ENCODE data around the gene LARP1.
"Not testable (repeated sequence)": the region's sequence is repeated elsewhere in the genome, so short reads cannot be mapped to it uniquely, and the experiment has no call there.

The LARP1 gene

DNA sequence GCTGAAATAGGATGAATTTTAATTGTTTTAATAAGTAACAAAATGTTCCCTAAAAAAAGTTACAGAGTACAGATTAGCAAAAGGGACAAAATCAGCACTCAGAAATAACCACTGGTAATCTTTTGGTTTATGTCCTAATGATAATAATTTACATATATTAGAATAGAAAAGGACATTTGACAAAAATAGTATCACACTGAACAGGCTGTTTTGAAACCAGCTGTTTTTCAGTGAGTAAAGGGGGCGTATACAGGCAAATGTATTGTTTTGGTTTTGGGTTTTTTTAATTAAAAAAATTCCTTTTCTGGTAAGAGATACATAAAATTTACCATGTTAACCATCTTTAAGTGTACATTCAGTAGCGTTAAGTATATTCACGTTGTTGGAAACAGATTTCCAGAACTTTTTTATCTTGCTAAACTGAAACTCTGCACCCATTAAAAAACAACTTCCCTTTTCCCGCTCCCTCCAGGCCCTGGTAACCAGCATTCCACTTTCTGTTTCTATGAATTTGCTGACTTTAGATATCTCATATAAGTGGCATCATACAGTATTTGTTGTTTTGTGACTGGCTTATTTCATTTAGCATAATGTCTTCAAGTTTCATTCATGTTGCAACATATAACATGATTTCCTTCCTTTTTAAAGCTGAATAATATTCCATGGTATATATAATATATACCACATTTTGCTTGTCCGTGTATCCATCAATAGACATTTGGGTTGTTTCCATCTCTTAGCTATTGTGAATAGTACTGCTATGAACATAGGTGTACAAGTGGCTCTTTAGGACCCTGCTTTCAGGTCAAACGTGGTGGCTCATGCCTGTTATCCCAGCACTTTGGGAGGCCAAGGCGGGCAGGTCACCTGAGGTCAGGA, 20.6 kb upstream of the LARP1 start:
- ChIA-PET POLR2A (ENCODE audit: low non-redundant PET) (interaction anchor here (0.6 kb wide), 1 partner anchor 211 kb away, joined by 11 read pairs; no protein-coding TSS in a partner anchor), CTCF (interaction anchor here (1.0 kb wide), 1 partner anchor 84 kb away, joined by 5 read pairs; no protein-coding TSS in a partner anchor)
- no peak for DNase-seq (ENCODE audit: low spot score)
- TF ChIP-seq, protein P1, sequence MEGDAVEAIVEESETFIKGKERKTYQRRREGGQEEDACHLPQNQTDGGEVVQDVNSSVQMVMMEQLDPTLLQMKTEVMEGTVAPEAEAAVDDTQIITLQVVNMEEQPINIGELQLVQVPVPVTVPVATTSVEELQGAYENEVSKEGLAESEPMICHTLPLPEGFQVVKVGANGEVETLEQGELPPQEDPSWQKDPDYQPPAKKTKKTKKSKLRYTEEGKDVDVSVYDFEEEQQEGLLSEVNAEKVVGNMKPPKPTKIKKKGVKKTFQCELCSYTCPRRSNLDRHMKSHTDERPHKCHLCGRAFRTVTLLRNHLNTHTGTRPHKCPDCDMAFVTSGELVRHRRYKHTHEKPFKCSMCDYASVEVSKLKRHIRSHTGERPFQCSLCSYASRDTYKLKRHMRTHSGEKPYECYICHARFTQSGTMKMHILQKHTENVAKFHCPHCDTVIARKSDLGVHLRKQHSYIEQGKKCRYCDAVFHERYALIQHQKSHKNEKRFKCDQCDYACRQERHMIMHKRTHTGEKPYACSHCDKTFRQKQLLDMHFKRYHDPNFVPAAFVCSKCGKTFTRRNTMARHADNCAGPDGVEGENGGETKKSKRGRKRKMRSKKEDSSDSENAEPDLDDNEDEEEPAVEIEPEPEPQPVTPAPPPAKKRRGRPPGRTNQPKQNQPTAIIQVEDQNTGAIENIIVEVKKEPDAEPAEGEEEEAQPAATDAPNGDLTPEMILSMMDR (conservative IDR thresholded peaks at IDR 0.05; ENCODE audit: low read depth): no peak
- no peak overlapping the region for H3K27ac ChIP-seq

DNA sequence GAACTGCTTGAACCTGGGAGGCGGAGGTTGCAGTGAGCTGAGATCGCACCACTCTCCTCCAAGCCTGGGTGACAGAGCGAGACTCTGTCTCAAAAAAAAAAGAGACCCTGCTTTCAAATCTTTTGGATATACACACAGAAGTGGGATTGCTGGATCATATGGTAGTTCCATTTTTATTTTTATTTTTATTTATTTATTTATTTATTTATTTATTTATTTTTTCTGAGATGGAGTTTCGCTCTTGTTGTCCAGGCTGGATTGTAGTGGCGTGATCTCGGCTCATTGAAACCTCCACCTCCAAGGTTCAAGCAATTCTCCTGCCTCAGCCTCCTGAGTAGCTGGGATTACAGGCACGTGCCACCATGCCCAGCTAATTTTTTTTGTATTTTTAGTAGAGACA, 19.8 kb upstream of the LARP1 start:
- POLR2A ChIA-PET (ENCODE audit: low non-redundant PET); DNase-seq (ENCODE audit: low spot score); CTCF ChIA-PET; H3K27ac ChIP-seq: not testable (repeated sequence)

DNA sequence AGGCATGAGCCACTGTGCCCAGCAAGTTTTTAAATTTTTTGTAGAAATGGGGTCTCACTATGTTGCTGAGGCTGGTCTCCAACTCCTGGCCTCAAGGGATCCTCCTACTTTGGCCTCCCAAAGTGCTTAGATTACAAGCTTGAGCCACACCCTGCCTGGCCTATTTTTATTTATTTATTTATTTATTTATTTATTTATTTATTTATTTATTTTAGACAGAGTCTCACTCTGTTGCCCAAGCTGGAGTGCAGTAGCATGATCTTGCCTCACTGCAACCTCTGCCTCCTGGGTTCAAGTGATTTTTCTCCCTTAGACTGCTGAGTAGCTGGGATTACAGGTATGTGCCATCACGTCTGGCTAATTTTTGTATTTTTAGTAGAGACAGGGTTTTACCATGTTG, 18.8 kb upstream of the LARP1 start:
- DNase-seq (ENCODE audit: low spot score); CTCF ChIA-PET; POLR2A ChIA-PET (ENCODE audit: low non-redundant PET); H3K27ac ChIP-seq: not testable (repeated sequence)

DNA sequence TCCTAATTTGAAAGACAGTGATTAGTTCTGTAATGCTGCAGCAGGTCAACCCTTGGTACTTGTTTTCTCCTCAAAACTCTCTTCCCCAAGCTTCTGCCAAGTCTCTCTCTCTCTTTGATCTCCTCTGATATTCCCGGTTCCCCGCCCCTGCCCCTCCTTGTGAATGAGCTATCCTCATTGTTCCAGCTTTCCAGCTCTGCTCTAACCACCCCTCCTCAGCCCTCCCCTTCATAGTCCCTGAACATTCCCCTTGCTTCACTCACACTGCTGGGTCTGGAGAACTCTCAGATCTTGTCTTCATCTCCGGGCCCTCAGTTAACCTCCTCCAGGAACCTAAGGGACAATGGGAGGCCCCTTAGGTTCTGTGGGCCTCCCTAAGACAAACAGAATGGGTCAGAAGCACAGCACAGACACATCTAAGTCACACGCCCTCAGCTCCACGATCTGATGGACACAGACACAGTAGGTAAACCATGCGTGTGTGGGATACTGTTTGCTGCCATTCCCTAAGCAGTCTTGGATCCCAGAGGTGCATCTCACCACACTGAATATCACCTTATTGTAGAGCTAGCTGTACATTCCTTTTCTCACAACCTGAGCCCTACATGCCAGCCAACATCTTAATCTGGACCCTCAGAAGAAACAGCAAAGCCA, 17.4 kb upstream of the LARP1 start:
- CTCF ChIA-PET: interaction anchor here (0.6 kb wide), 1 partner anchor 217 kb away, joined by 4 read pairs; no protein-coding TSS in a partner anchor
- TF ChIP-seq, protein P1 (conservative IDR thresholded peaks at IDR 0.05; ENCODE audit: low read depth): no peak
- no peak for DNase-seq (ENCODE audit: low spot score)
- POLR2A ChIA-PET (ENCODE audit: low non-redundant PET): no interaction called here
- no peak overlapping the region for H3K27ac ChIP-seq

DNA sequence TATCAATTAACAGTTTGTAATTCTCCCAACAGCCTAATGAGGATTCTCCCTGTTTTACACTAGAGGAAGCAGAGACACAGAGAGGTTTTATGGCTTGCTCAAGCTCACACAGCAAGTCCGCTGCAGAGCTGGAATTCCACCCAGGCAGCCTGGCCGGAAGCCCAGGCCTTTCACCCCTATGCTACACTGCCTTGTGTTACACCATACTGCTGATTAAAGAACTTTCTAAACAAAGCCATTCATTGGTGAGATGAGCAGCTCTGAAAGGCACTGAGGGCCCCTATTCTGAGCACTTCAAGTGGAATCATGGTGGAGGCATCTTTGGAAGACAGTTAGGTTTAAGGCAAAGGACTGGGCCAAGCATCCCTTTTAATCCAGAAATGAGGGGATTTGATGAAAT, 14.7 kb upstream of the LARP1 start:
- H3K27ac ChIP-seq: no peak overlapping the region
- TF ChIP-seq, protein P1 (conservative IDR thresholded peaks at IDR 0.05; ENCODE audit: low read depth): no peak
- DNase-seq (ENCODE audit: low spot score): no peak
- CTCF ChIA-PET: interaction anchor here (0.6 to 0.7 kb wide), 2 partner anchors 26 to 242 kb away, joined by 3 to 4 read pairs; no protein-coding TSS in a partner anchor
- POLR2A ChIA-PET (ENCODE audit: low non-redundant PET): interaction anchor here (0.6 kb wide), 1 partner anchor 13 kb away, joined by 3 read pairs; no protein-coding TSS in a partner anchor

DNA sequence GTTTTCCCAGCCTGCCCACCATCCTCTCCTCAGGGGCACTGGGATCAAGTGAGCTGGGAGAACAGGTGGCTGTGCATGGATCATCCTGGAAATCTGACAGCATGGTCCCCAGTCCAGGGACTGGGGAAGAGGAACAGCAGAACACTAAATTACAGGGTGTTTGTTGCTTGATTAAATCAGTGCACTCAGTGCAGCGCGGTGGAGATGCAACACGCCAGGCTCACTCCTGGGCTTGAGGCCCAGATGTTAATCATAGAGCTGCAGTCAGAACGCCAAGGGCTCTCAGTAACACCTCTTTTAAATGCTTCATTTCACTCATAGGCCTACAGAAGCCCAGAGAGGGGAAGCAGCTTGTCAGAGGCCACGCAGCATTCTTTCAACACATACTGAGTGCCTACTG, 14.2 kb upstream of the LARP1 start:
- POLR2A ChIA-PET (ENCODE audit: low non-redundant PET): no interaction called here
- no peak overlapping the region for H3K27ac ChIP-seq

DNA sequence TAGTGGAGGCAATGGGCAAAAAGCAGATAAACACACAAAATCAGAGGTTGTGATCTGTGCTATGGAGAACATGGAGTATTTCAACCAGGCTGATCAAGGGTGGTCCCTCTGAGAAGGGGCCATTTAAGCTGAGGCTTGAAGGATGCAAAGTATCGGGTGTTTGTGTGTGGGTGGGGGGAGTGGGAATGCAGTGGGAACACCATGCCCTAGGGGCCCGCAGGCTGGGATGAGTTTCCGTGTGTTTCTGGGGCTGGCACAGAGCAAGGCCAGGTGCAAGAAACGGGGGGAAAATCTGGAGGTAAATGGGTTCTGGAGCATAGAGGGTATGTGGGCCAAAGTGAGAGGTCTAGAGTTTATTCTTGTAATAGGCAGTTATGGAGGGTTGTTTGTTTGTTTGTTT, 13.8 kb upstream of the LARP1 start:
- H3K27ac ChIP-seq: no peak overlapping the region
- DNase-seq (ENCODE audit: low spot score): no peak
- ChIA-PET POLR2A (ENCODE audit: low non-redundant PET) (no interaction called here), CTCF (interaction anchor here (0.6 kb wide), 2 partner anchors 79 to 94 kb away, joined by 3 read pairs; no protein-coding TSS in a partner anchor)
- TF ChIP-seq, protein P1 (conservative IDR thresholded peaks at IDR 0.05; ENCODE audit: low read depth): no peak

More for the DNA sequence above, 14.2 kb upstream of the LARP1 start:
- DNase-seq (ENCODE audit: low spot score): no peak
- CTCF ChIA-PET: interaction anchor here (0.6 kb wide), 2 partner anchors 79 to 95 kb away, joined by 3 read pairs; no protein-coding TSS in a partner anchor
- TF ChIP-seq, protein P1 (conservative IDR thresholded peaks at IDR 0.05; ENCODE audit: low read depth): no peak
